Measurements from ENCODE around the gene SNX1.

DNA sequence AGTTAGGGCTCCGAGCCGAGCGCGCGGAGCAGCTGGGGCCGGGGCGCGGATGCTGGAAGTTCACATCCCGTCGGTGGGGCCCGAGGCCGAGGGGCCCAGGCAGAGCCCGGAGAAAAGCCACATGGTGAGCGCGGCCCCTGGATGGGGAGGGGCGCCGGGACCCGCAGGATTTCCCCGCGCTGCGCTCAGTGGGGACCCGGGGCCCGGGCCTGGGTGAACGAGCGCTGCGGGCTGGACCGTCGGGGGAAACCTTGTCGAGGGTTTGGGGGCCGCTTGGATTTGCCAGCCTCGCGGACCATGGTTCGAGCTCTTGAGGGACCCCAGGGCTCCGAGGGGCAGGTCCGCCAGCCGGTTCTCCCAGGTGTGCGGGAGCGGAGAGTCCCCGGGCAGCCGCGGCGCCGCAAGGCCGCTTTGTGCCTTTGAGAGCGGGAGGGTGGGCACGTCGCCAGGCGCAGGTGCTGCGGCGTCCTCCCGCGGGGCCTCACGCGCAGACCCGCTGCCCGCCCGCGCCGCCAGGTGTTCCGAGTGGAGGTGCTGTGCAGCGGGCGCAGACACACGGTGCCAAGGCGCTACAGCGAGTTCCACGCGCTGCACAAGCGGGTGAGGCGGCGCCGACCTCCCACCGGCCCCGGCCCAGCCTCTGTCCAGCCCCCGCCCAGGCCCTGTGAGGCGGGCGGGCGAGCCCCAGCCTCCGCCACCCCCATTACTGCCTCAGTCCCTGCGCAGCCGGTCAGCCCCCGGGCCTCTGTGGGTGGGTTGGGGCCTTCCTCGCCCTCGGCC, 56.1 kb downstream of the SNX1 start, which contains the start of gene SNX22:
- TF ChIP-seq, protein P1, sequence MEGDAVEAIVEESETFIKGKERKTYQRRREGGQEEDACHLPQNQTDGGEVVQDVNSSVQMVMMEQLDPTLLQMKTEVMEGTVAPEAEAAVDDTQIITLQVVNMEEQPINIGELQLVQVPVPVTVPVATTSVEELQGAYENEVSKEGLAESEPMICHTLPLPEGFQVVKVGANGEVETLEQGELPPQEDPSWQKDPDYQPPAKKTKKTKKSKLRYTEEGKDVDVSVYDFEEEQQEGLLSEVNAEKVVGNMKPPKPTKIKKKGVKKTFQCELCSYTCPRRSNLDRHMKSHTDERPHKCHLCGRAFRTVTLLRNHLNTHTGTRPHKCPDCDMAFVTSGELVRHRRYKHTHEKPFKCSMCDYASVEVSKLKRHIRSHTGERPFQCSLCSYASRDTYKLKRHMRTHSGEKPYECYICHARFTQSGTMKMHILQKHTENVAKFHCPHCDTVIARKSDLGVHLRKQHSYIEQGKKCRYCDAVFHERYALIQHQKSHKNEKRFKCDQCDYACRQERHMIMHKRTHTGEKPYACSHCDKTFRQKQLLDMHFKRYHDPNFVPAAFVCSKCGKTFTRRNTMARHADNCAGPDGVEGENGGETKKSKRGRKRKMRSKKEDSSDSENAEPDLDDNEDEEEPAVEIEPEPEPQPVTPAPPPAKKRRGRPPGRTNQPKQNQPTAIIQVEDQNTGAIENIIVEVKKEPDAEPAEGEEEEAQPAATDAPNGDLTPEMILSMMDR (conservative IDR thresholded peaks at IDR 0.05; ENCODE audit: low read depth, low read length) = no peak
- TF ChIP-seq EZH2 (IDR thresholded peaks at IDR 0.05; ENCODE audit: low read length, unreplicated experiment) = no peak
